Endothelial cell (in vitro differentiated cells): ENCODE measurements around the gene GPR153. TPM values are rescaled to one million over a fixed set of nuclear protein-coding genes. Genes with fewer than 3 reads are reported as not detected.

ENCODE experiments used
- DNase-seq: peaks from one replicate; pipeline ENCODE4 v3.0.0; 2021; ENCODE audit warnings: low spot score
- H3K27ac Mint-ChIP-seq: one replicate; pipeline ENCODE4 v1.8.0; 2021; ENCODE audit warnings: mixed read lengths, inconsistent platforms; ENCODE audit not compliant: unreplicated experiment
- H3K27me3 Mint-ChIP-seq: one replicate; pipeline ENCODE4 v1.8.0; 2021; ENCODE audit warnings: mild to moderate bottlenecking, moderate library complexity, mixed read lengths, inconsistent platforms; ENCODE audit not compliant: unreplicated experiment
- H3K36me3 Mint-ChIP-seq: one replicate; pipeline ENCODE4 v1.8.0; 2021; ENCODE audit warnings: mild to moderate bottlenecking, low read depth, mixed read lengths, inconsistent platforms; ENCODE audit not compliant: unreplicated experiment
- H3K4me1 Mint-ChIP-seq: one replicate; pipeline ENCODE4 v1.8.0; 2021; ENCODE audit warnings: mild to moderate bottlenecking, mixed read lengths, inconsistent platforms; ENCODE audit not compliant: unreplicated experiment
- H3K4me3 Mint-ChIP-seq: one replicate; pipeline ENCODE4 v1.8.0; 2021; ENCODE audit warnings: mild to moderate bottlenecking, mixed read lengths, inconsistent platforms; ENCODE audit not compliant: unreplicated experiment
- H3K9me3 Mint-ChIP-seq: one replicate; pipeline ENCODE4 v1.8.0; 2021; ENCODE audit warnings: mixed read lengths, inconsistent platforms; ENCODE audit not compliant: unreplicated experiment
- total RNA-seq: library from RNA; stranded (reverse); fragmentation: NEBNext Ultra II Directional; extraction: Animal tissue kit (Norgen Biotek cat#: 25700); gene quantifications from one replicate; pipeline ENCODE4 v1.2.1, GENCODE V29; 2021; ENCODE audit not compliant: unreplicated experiment
- TF ChIP-seq, protein P1 (sequence below): fragments of 200-600 bp; sonication (generic); IDR thresholded peaks from one replicate; pipeline ENCODE4 v1.5.0; 2021; ENCODE audit warnings: antibody characterized with exemption; ENCODE audit not compliant: unreplicated experiment

The GPR153 gene
- total RNA-seq, 1 donor from 2014 or later: 3.0 TPM

- TF ChIP-seq, protein P1, sequence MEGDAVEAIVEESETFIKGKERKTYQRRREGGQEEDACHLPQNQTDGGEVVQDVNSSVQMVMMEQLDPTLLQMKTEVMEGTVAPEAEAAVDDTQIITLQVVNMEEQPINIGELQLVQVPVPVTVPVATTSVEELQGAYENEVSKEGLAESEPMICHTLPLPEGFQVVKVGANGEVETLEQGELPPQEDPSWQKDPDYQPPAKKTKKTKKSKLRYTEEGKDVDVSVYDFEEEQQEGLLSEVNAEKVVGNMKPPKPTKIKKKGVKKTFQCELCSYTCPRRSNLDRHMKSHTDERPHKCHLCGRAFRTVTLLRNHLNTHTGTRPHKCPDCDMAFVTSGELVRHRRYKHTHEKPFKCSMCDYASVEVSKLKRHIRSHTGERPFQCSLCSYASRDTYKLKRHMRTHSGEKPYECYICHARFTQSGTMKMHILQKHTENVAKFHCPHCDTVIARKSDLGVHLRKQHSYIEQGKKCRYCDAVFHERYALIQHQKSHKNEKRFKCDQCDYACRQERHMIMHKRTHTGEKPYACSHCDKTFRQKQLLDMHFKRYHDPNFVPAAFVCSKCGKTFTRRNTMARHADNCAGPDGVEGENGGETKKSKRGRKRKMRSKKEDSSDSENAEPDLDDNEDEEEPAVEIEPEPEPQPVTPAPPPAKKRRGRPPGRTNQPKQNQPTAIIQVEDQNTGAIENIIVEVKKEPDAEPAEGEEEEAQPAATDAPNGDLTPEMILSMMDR: no peak
- Mint-ChIP-seq H3K4me3 (no peak overlapping the region), H3K9me3 (no peaks in the 10 kb centered on the region), H3K36me3 (no peaks in the 10 kb centered on the region), H3K27me3 (peaks cover 9% of the 10 kb centered on the region), H3K27ac (no peak overlapping the region), H3K4me1 (no peaks in the 10 kb centered on the region)
- no peak for DNase-seq
These were observed 9.5 kb upstream of the GPR153 start for GRCh38 chr1:6270401-6270800.

GRCh38 chr1:6269720-6270400 lies 9.0 kb upstream of the GPR153 start:
- Mint-ChIP-seq H3K36me3 (no peaks in the 10 kb centered on the region), H3K9me3 (no peaks in the 10 kb centered on the region), H3K27me3 (peaks cover 9% of the 10 kb centered on the region), H3K27ac (no peak overlapping the region), H3K4me1 (no peaks in the 10 kb centered on the region), H3K4me3 (no peak overlapping the region)
- TF ChIP-seq, protein P1: no peak
- no peak for DNase-seq

DNA sequence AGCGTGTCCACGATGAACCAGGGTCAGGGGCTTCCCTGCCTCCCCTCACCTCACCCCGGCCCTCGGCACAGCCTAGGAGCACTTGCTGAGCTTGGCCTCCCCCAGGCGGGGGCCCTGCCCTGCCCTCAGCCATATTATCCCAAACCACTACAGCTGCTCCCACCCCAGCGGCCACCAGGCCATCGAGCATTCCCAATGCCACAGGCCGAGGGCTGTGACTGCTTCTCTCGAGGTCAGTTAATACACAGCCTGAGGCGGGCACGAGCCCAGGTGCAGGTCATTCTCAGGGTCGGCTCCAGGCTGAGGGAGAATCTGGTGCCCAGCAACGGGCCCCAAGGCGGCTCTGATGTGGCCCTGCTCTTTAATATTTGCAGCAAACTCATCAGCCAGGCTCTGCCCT lies 8.4 kb upstream of the GPR153 start:
- no peaks in the 10 kb centered on the region for H3K4me1 Mint-ChIP-seq
- no peaks in the 10 kb centered on the region for H3K36me3 Mint-ChIP-seq
- no peak for DNase-seq
- TF ChIP-seq, protein P1: no peak
- H3K27me3 Mint-ChIP-seq: peaks cover 10% of the 10 kb centered on the region
- H3K4me3 Mint-ChIP-seq: no peak overlapping the region
- no peak overlapping the region for H3K27ac Mint-ChIP-seq
- H3K9me3 Mint-ChIP-seq: no peaks in the 10 kb centered on the region

- Mint-ChIP-seq H3K36me3 (no peaks in the 10 kb centered on the region), H3K9me3 (no peaks in the 10 kb centered on the region), H3K4me1 (no peaks in the 10 kb centered on the region), H3K27me3 (peaks cover 12% of the 10 kb centered on the region), H3K4me3 (no peak overlapping the region), H3K27ac (no peak overlapping the region)
- DNase-seq: no peak
- TF ChIP-seq, protein P1: no peak
These were observed 7.5 kb upstream of the GPR153 start for GRCh38 chr1:6268415-6268814.

- Mint-ChIP-seq H3K4me1 (no peaks in the 10 kb centered on the region), H3K27me3 (peaks cover 13% of the 10 kb centered on the region), H3K27ac (no peak overlapping the region), H3K9me3 (no peaks in the 10 kb centered on the region), H3K4me3 (no peak overlapping the region), H3K36me3 (no peaks in the 10 kb centered on the region)
- TF ChIP-seq, protein P1: no peak
- no peak for DNase-seq
These were observed 6.9 kb upstream of the GPR153 start for GRCh38 chr1:6267686-6268322.
